Endometrial microvascular endothelial cells (primary cell): ENCODE data around the gene SAA1. TPM values are rescaled to one million over a fixed set of nuclear protein-coding genes. Genes with fewer than 3 reads are reported as not detected.
"Not testable (repeated sequence)": the region's sequence is repeated elsewhere in the genome, so short reads cannot be mapped to it uniquely, and the experiment has no call there.

Experiments used
- in situ Hi-C: cut with HindIII; loops from 2 replicates; pipeline ENCODE4 v1.10.0; 2017; ENCODE audit warnings: low sequenced_read_pairs, low pct_unique_long_range_greater_than_20kb; ENCODE audit errors: inconsistent ontology term
- total RNA-seq: library from RNA; depleted of rRNA; stranded (reverse); fragments of >200 nt; gene quantifications from one replicate; pipeline ENCODE4 v1.2.3, GENCODE V29; 2015; ENCODE audit errors: inconsistent ontology term

Gene SAA1
- total RNA-seq, 1 donor from 2014 or later, result not detected

DNA sequence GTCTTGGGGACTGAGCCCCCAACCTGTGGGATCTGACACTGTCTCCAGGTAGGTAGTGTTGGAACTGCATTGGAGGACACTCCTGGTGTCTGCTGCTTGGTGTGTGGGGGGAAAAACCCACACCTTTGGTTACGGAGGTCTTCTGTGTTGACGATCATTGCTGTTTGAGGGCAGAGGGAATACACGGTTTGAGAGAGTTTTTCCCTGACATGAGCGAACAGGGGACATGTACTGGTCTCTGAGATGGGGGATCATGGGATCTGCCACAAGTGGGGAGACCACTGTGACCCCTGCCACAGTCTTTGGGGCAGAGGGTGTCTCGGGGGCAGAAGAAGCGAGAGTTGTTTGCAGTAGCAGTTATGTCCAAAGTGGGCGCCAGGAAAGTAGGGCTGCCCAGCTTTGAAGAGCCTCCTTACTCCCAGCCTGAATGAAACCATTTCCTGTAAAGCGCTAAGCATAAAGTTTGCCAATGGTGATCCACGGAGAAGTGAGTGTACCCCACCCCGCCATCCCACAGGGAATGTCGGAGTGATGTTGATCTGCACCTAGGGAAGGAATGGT is 12.2 kb upstream of the SAA1 start:
- in situ Hi-C loops, result no loop called here

DNA sequence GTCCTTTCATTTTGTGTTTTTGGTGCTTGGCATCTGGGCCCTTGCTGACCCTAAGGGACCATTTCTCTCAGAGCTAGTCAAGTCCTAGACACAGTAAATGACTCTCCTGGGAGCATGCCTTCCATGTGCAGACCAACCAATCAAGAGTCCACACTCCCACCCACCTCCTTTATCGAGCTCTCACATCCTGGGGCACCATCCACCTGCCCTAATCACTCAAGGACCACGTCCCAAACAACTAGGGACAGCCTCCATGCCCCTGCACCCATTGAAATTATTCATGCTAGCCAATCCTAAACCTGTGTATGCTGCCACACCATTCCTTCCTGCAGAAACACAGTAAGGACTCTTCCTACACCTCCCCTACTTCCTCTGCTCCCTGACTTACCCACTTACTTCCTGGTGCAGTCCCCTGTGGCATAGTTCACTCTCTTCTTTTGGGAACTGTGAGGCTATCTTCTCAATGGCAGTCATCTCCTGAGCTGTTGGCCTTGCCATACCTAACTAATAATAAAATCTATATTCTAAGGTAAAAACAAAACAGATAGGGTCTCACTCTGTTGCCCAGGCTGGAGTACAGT is 11.2 kb upstream of the SAA1 start:
- in situ Hi-C loops, result no loop called here

DNA sequence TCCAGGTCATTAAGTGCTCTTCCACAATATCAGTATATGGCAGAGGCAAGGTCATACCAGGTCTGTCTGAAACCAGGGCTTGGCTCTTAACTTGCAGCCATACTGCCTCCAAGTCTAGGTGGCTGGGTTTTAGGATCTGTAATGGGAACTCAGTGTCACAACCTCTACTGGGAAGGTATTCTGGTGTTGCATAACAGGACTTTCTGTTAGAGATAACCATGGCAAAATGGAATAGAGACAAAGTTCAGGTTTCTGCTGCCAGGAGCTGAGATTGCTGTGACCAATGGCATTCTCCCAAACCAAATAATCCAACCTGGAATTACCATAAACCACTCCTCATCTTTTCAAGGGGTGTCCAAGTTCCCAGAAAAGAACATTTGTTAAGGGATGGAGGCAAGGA is 6.8 kb upstream of the SAA1 start:
- in situ Hi-C loops, result no loop called here

DNA sequence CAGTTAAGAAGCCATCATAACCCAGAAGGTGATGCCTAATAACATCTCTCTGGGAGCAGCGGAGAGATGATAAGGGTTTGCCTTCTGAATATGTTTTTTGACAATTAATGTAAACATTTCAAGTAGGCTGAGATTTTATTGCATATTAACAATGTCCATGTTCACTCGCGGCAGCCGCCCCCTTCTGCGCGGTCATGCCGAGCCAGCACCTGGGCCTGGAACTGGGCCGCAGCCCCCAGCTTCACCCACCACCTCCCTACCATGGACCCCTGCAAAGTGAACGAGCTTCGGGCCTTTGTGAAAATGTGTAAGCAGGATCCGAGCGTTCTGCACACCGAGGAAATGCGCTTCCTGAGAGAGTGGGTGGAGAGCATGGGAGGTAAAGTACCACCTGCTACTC is 4.3 kb upstream of the SAA1 start:
- in situ Hi-C loops, result no loop called here

DNA sequence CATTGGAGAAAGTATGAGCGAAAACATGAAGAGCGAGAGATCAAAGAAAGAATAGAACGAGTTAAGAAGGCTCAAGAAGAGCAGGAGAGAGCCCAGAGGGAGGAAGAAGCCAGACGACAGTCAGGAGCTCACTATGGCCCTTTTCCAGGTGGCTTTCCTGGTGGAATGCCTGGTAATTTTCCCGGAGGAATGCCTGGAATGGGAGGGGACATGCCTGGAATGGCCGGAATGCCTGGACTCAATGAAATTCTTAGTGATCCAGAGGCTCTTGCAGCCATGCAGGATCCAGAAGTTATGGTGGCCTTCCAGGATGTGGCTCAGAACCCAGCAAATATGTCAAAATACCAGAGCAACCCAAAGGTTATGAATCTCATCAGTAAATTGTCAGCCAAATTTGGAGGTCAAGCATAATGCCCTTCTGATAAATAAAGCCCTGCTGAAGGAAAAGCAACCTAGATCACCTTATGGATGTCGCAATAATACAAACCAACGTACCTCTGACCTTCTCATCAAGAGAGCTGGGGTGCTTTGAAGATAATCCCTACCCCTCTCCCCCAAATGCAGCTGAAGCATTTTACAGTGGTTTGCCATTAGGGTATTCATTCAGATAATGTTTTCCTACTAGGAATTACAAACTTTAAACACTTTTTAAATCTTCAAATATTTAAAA is 3.2 kb upstream of the SAA1 start:
- in situ Hi-C loops, result not testable (repeated sequence)

DNA sequence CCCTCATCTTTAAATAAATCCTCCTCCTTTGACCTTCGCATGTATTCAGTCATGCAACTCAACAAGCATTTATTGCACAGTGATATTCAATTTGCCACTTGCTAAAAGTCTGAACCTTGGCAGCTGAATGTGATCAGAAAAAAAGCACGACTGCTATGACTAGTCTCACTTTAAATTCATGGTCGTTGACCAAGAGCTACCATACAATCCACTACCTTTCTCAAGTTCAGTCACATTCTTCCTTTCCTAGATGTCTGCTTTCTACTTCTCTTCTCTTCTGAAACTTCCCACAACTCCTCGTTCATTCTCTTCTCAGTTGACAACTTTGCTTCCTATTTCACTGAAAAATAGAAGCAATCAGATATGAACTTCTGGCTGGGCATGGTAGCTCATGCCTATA is 2.0 kb upstream of the SAA1 start:
- in situ Hi-C loops, result no loop called here

DNA sequence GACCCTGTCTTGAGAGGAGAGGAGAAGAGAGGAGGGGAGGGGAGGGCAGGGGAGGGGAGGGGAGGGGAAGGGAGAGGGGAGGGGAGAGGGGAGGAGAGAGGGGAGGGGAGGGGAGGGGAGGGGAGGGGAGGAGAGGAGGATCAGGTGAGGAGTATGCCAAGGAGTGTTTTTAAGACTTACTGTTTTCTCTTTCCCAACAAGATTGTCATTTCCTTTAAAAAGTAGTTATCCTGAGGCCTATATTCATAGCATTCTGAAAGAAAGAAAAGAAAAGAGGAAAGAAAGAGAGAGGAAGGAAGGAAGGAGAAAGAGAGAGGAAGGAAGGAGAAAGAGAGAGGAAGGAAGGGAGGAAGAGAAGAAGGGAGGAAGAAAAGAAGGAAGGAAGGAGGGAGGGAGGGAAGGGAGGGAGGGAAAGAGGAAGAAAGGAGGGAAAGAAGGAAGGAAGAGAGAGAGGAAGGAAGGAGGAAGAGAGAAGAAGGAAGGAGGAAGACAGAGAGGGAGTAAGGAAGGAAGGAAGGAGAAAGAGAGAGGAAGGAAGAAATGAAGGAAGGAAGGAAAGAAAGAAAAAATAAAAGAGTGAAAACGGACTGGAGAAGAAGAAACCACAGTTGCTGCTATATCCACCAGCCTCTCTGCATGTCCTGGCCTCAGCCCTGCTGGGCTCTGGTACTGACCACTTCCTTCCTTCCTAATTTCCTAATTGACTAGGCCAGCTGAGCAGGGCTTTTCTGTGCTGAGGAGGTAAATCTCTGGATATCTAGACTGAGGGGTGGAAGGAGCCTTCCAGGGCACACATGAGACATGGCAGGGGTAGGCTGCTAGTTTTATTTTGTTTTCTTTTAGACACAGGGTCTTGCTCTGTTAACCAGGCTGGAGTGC is 1.1 kb upstream of the SAA1 start:
- in situ Hi-C loops, result no loop called here

DNA sequence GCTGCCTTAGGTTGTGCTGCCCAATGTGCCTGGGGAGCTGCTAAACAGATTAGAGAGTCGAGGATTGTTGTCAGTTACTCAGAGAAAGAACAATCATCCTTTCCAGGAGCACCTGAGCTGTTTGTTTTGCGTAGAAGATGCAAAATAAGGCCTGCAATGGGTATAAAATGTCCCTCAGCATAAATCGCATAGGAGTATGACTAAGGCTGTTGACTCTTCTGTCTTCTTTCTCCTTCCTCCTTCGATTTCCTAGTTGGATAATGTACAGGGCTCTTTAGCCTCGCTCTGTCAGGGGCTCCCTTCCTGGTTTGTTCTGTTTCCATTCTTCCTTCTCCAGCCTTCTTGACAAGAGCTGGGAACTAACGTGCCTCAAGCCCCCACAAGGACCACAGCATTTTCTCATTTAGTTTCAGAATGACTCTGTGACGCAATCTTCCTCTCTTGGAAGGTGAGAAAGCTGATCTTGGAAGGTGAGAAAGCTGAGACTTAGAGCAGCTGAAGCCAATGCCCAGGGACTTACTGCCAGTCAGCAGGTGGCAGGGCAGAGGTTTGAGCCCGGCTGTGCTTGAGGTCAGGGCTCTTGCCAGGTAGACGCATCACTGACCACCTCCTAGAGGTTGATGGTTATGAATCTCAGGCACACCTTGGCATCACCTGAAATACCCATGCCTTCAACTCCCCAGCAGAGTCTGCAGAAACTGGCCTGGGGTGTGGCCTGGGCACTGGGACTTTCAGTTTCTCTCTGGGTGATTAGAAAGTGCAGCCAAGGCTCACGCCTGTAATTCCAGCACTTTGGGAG is 1.5 kb downstream of the SAA1 start:
- in situ Hi-C loops, result not testable (repeated sequence)

DNA sequence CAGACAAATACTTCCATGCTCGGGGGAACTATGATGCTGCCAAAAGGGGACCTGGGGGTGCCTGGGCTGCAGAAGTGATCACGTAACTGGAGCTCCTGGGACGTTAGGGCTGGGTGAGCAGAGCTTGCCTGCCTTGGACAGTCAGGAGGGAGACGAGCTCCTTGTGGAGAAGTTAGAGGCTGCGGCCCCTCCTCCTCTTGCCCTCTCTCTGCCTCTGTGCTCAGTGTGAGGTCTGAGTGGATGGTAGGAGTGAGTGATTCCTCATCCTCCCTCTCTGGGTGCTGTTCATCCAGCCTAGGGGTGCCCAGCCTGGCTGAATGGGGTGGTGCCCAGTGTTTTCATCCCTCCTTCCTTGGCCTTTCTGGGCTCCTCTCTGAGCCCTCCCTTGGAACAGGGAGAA is 3.2 kb downstream of the SAA1 start:
- in situ Hi-C loops, result not testable (repeated sequence)

DNA sequence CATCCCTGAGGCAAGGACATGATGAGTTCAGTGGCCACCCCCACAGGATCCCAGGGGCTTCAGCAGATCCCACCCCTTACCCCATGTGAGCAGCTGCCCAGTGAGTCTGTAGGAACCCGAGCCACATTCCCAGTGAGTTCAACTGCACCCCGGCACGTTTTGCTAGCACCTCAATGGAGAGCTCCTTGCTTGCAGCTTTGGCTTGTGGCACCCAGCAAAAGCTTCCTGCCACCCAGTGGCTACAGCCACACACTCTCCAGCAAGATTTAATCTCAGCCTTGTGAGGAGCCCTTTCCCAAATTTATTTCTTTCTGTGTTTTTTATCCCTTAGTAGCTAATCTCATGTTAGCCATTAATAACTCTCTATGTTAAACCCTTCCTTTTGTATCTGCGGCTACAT is 4.0 kb downstream of the SAA1 start:
- in situ Hi-C loops, result no loop called here

DNA sequence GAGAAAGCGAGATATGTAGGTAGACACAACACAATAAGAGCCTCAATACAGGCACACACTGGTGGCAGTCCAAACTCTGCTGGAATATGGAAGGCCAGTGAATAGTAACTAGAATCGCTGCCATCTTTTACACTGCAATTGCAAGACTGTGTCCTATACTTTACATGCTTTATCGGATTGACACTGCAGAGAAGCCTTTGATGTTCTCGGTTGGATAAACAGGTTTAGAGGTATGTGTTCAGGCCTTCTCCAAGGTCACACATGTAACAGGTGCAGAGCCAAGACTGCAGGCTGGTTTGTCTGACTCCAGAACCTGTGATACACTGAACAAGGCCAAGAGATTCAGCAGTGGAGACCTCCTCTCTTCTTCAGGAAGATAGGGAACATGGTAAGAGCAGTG is 5.1 kb downstream of the SAA1 start:
- in situ Hi-C loops, result no loop called here

DNA sequence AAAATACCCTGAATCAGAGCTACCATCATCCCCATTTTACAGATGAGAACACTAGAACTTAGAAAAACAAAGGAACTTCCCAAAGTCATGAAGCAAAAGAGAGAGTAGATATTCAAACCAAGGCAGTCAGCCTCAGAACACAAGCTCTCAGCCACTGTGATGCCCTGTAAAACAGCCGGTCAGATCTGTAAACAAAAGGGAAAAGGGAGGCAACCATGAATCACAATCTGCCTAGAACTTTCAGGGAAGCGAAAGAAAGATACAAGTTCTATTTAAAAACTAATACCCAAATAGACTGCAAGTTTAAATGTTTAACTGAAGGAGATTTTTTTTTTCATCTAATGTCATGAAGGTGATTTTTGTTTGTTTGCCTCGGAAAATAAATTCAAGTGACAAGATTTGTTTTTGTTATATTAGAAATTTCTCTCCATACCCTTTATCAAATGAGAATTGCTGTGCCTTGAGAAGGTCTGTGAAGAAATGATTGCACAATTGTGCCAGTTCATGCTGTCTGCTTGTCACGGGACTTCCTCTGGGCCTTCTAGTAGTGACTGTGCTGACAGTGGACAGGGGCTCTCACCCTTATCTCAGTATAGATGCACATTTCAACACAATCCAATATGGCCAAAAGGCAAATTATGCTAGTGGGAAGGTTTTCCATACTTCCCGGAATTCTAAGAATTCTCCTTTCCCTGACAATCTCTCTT is 11.7 kb downstream of the SAA1 start:
- in situ Hi-C loops, result no loop called here

DNA sequence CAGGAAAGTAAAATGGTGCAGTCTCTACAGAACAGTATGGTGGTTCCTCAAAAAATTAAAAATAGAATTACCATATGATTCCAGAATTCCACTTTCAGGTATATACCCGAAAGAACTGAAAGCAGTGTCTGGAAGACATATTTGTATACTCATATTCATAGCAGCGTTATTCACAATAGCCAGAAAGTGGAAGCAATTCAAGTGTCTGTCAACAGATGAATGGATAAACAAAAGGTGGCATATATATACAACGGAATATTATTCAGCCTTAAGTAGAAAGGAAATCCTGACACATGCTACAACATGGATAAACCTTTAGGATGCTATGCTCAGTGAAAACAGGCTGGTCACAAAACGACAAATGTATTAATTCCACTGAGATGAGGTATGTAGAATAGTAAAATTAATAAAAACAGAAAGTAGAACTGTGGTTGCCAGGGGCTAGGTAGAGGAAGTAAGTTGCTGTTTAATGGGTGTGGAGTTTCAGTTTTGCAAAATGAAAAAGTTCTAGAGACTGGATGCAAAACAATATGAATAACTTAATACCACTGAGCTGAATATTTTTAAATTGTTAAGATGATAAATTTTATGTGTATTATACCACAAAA is 14.5 kb downstream of the SAA1 start:
- in situ Hi-C loops, result no loop called here

DNA sequence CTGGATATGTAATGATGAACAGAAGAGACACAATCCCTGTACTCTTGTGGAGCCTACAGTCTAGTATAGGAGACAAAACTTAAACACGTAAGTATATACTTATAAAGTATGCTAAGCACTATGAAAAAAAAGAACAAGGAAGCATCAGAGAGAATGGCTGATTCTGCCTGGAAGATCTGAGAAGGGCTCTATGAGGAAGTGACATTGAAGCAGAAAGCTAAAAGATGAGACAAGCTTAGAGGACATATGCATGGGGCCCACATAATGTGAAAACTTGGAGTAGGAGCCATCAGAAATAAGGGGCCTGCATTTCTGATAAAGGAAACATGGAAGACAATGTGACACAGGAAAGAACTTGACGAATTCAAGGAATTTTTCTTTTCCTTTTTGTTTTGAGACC is 16.6 kb downstream of the SAA1 start:
- in situ Hi-C loops, result no loop called here

DNA sequence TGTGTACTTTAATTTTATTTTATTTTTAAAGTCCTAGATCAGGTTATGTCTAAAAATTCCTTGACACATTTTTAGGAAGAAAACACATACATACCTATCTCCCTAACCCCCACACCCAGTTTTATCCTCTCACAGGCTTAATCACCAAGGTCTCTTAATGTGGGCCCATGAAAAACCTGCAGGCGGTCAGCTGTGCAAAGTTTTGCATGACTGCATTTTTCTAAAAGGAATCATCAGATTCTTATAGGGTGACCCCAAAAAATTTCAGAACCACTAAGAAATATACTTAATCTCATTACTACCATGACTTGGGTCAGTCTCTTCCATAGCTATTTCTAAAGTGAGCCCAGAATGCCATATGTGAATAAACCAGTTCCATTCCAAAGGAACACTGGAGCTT is 19.8 kb downstream of the SAA1 start:
- in situ Hi-C loops, result no loop called here

DNA sequence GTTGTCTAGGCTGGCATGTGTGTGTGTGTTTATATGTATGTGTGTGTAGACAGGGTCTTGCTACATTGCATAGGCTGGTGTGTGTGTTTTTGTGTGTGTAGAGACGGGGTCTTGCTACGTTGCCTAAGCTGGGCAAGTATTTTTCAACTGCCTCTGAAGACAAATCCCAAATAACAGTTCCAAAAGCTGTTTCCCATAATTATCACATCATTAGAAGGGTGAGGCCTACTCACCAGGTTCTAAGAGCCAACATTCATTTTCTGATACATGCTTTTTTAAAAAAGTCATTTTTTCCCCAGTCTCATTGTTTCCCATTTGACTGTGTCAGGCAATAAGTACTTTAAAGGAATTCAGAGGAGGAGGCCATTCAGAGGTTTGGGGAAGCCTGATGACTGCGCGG is 22.8 kb downstream of the SAA1 start:
- in situ Hi-C loops, result no loop called here

DNA sequence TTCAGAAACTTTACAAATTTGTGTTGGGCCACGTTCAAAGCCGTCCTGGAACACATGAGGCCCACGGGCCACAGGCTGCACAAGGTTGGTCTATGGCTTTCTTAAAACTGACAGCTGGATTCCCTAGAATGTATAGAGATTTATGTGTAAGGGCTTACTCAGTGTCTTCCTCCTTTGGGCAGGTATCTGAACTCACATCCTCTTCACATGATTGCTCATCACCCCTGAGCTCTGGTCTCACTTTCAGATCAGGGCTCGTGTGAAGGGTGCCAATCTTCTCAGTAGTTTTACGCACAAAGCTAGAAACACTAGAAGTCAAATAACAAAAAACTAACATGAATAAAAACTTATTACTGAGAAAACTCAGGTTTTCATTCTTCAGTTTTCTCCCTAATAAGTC is 28.8 kb downstream of the SAA1 start:
- in situ Hi-C loops, result no loop called here

DNA sequence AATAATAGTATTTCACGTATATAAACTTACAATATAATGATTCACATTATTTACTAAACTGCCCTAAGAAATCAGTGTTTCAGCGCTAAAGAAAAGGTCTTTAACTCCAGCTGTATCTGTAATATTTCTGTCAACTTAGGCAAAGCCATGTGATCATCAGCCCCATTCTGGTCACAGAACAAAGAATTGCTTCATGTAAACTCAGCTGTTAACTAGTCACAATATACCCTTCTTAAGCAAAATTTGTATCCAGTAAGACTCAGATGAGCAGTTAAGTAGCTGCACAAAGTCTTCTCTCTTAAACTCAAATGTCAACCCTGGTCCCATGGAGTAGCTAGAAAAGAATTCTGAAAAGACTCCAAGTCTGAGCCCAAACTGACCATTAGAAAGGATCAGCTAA is 29.3 kb downstream of the SAA1 start:
- in situ Hi-C loops, result no loop called here
